ENCODE results near the gene C4B. TPM values are rescaled to one million over a fixed set of nuclear protein-coding genes. Genes with fewer than 3 reads are reported as not detected.

Gene C4B
- total RNA-seq, 1 donor from 2014 or later, result 3.2 TPM

GRCh38 chr6:32079566-32080290, 65.1 kb downstream of the C4B start:
- Histone ChIP-seq H3K27ac (ENCODE audit: low read depth, low read length) (no peak overlapping the region), H4K20me1 (ENCODE audit: insufficient read depth, low read length) (peaks cover 18% of the 10 kb centered on the region), H3K27me3 (ENCODE audit: insufficient read depth, low read length) (peaks cover 36% of the 10 kb centered on the region), H3K9ac (ENCODE audit: low read length) (no peak overlapping the region), H3K4me3 (ENCODE audit: insufficient read depth, low read depth, low read length) (no peak overlapping the region), H2AFZ (ENCODE audit: low read depth, low read length) (no peak overlapping the region), H3K36me3 (ENCODE audit: insufficient read depth, low read length) (no peaks in the 10 kb centered on the region), H3K9me3 (ENCODE audit: insufficient read depth, low read depth, low read length) (no peaks in the 10 kb centered on the region), H3K4me2 (ENCODE audit: low read length) (no peak overlapping the region), H3K4me1 (ENCODE audit: insufficient read depth, low read length) (peaks cover 43% of the 10 kb centered on the region), H3K79me2 (ENCODE audit: insufficient read depth, low read length) (no peaks in the 10 kb centered on the region)
- no peak overlapping the region for H3K4me3 Mint-ChIP-seq (ENCODE audit: unreplicated experiment)
- peaks cover 54% of the 10 kb centered on the region for H3K27me3 Mint-ChIP-seq (ENCODE audit: low read depth, unreplicated experiment)
- FAIRE-seq, result no peak
- TF ChIP-seq CTCF (IDR thresholded peaks at IDR 0.05; ENCODE audit: insufficient read depth, low read depth, low read length) (no peak), EZH2 (IDR thresholded peaks at IDR 0.05; ENCODE audit: insufficient read depth, low read length) (no peak)
- no peaks in the 10 kb centered on the region for H3K36me3 Mint-ChIP-seq (ENCODE audit: low read depth, unreplicated experiment)
- peaks cover 38% of the 10 kb centered on the region for H3K4me1 Mint-ChIP-seq (ENCODE audit: low read depth, unreplicated experiment)
- DNase-seq (ENCODE audit: low read depth), result no peak
- no peak overlapping the region for H3K27ac Mint-ChIP-seq (ENCODE audit: unreplicated experiment)
- peaks cover 7% of the 10 kb centered on the region for H3K9me3 Mint-ChIP-seq (ENCODE audit: unreplicated experiment)

GRCh38 chr6:32081168-32081990, 66.8 kb downstream of the C4B start:
- peak; percentile 82 for DNase-seq (ENCODE audit: low read depth)
- H3K27ac ChIP-seq (ENCODE audit: low read depth, low read length), result no peak overlapping the region
- no peak overlapping the region for H2AFZ ChIP-seq (ENCODE audit: low read depth, low read length)

More at GRCh38 chr6:32081168-32081990, 66.8 kb downstream of the C4B start:
- Mint-ChIP-seq H3K36me3 (ENCODE audit: low read depth, unreplicated experiment) (no peaks in the 10 kb centered on the region), H3K4me3 (ENCODE audit: unreplicated experiment) (peak overlapping the region; percentile 35), H3K4me1 (ENCODE audit: low read depth, unreplicated experiment) (peaks cover 21% of the 10 kb centered on the region), H3K27ac (ENCODE audit: unreplicated experiment) (peak overlapping the region; percentile 50), H3K27me3 (ENCODE audit: low read depth, unreplicated experiment) (peaks cover 62% of the 10 kb centered on the region), H3K9me3 (ENCODE audit: unreplicated experiment) (peaks cover 5% of the 10 kb centered on the region)
- peak overlapping the region; percentile 63 for H3K4me2 ChIP-seq (ENCODE audit: low read length)
- FAIRE-seq, result no peak
- no peaks in the 10 kb centered on the region for H3K9me3 ChIP-seq (ENCODE audit: insufficient read depth, low read depth, low read length)
- H3K79me2 ChIP-seq (ENCODE audit: insufficient read depth, low read length), result no peaks in the 10 kb centered on the region
- H4K20me1 ChIP-seq (ENCODE audit: insufficient read depth, low read length), result peaks cover 29% of the 10 kb centered on the region
- H3K9ac ChIP-seq (ENCODE audit: low read length), result no peak overlapping the region
- no peak overlapping the region for H3K4me3 ChIP-seq (ENCODE audit: insufficient read depth, low read depth, low read length)
- H3K36me3 ChIP-seq (ENCODE audit: insufficient read depth, low read length), result no peaks in the 10 kb centered on the region
- peaks cover 35% of the 10 kb centered on the region for H3K4me1 ChIP-seq (ENCODE audit: insufficient read depth, low read length)
- TF ChIP-seq EZH2 (IDR thresholded peaks at IDR 0.05; ENCODE audit: insufficient read depth, low read length) (no peak), CTCF (IDR thresholded peaks at IDR 0.05; ENCODE audit: insufficient read depth, low read depth, low read length) (no peak)
- peaks cover 50% of the 10 kb centered on the region for H3K27me3 ChIP-seq (ENCODE audit: insufficient read depth, low read length)

Measured in astrocyte (in vitro differentiated cells and primary cell).